GM12878 (cell line): ENCODE results near the gene RYR2. TPM values are rescaled to one million over a fixed set of nuclear protein-coding genes. Genes with fewer than 3 reads are reported as not detected.

Experiments
- ATAC-seq: fragments of 200-7000 bp; cut with Tn5 transposase; 3 replicates; pipeline ENCODE4 v1.9.1; 2020; ENCODE audit warnings: mild to moderate bottlenecking, moderate library complexity
- BruUV-seq: library from RNA; stranded (reverse); fragments of 400-500 nt; replicated peaks from 2 replicates; lab custom pipeline; 2021; lab: Mats Ljungman, UMichigan
- CTCF ChIA-PET: fragments of 300-600 bp; sonication (Branson Sonifier 250); formaldehyde crosslinking; extraction: SDS; loops from one replicate; lab custom pipeline; 2021; ENCODE audit warnings: inconsistent platforms; lab: Yijun Ruan, JAX
- POLR2A ChIA-PET: fragments of 350-600 bp; formaldehyde crosslinking; extraction: SDS; loops from one replicate; lab custom pipeline; 2021; ENCODE audit warnings: inconsistent platforms; lab: Charles Lee
- RAD21 ChIA-PET: fragments of 300-600 bp; sonication (Branson Sonifier 250); formaldehyde crosslinking; loops from one replicate; lab custom pipeline; 2023; ENCODE audit warnings: antibody characterized with exemption; ENCODE audit not compliant: unreplicated experiment; lab: Charles Lee
- SMC1A ChIA-PET: fragments of 300-600 bp; sonication (Branson Sonifier 250); formaldehyde crosslinking; loops from one replicate; lab custom pipeline; 2023; ENCODE audit not compliant: unreplicated experiment, uncharacterized antibody; lab: Charles Lee
- DNase-seq: peaks from one replicate; pipeline ENCODE4 v3.0.0-alpha.2; 2011; ENCODE audit warnings: low read depth, low spot score
- FAIRE-seq: peaks from 3 replicates; lab custom pipeline; 2011; peaks lifted over from hg19 to GRCh38; lab: Jason Lieb, UNC
- H2AFZ ChIP-seq: 2 replicates; pipeline ENCODE4 v1.6.0; 2011; ENCODE audit warnings: low read depth, low read length, control low read depth; ENCODE audit not compliant: control insufficient read depth
- H3K27ac ChIP-seq: 2 replicates; pipeline ENCODE4 v1.5.1; 2011; ENCODE audit warnings: control low read depth; ENCODE audit not compliant: control insufficient read depth, insufficient read depth
- H3K27me3 ChIP-seq, 2 experiments: replicated peaks in 1 of 2; 2 replicates each; pipeline versions ENCODE4 v1.6.0 to v1.6.1; 2011; ENCODE audit warnings: low read length in 1 of 2; ENCODE audit not compliant: control insufficient read depth in 2 of 2, insufficient read depth in 2 of 2
- H3K36me3 ChIP-seq, 2 experiments: 2 replicates each; pipeline ENCODE4 v1.5.1; 2011; ENCODE audit warnings: low read length in 1 of 2; ENCODE audit not compliant: control insufficient read depth in 2 of 2, insufficient read depth in 2 of 2
- H3K4me1 ChIP-seq: 2 replicates; pipeline ENCODE4 v1.6.1; 2011; ENCODE audit warnings: mild to moderate bottlenecking, low read length, moderate library complexity, mixed read lengths; ENCODE audit not compliant: control insufficient read depth, insufficient read depth
- H3K4me2 ChIP-seq: 2 replicates; pipeline ENCODE4 v1.6.0; 2011; ENCODE audit warnings: control low read depth; ENCODE audit not compliant: control insufficient read depth, insufficient read depth
- H3K4me3 ChIP-seq: fragments of 200-600 bp; sonication (generic); 2 replicates; pipeline ENCODE4 v1.5.1; 2016
- H3K79me2 ChIP-seq: 2 replicates; pipeline ENCODE4 v1.6.0; 2011; ENCODE audit warnings: low read length; ENCODE audit not compliant: control insufficient read depth, insufficient read depth
- H3K9ac ChIP-seq: 2 replicates; pipeline ENCODE4 v1.8.0; 2011; ENCODE audit warnings: low read length, control low read depth, mixed read lengths; ENCODE audit not compliant: control insufficient read depth, insufficient read depth
- H3K9me3 ChIP-seq: replicated peaks from 3 replicates; pipeline ENCODE4 v1.5.1; 2011; ENCODE audit warnings: mild to moderate bottlenecking, low read length; ENCODE audit not compliant: control insufficient read depth, insufficient read depth
- H4K20me1 ChIP-seq: 2 replicates; pipeline ENCODE4 v1.6.0; 2011; ENCODE audit not compliant: control insufficient read depth, insufficient read depth
- HDAC2 ChIP-seq: fragments of 200-600 bp; sonication (generic); IDR thresholded peaks from 2 replicates; pipeline ENCODE4 v1.6.1; 2017
- NR2C1 ChIP-seq: fragments of 450-650 bp; IDR thresholded peaks from 2 replicates; pipeline ENCODE4 v1.6.1; 2017; ENCODE audit warnings: antibody characterized with exemption, mild to moderate bottlenecking, moderate library complexity
- POLR2AphosphoS5 ChIP-seq: IDR thresholded peaks from 2 replicates; pipeline ENCODE4 v1.6.1; 2011; ENCODE audit warnings: mild to moderate bottlenecking, low read length, inconsistent platforms
- RAD51 ChIP-seq: fragments of 450-650 bp; IDR thresholded peaks from 2 replicates; pipeline ENCODE4 v1.6.1; 2016; ENCODE audit warnings: moderate library complexity, mild to moderate bottlenecking, inconsistent platforms
- SMAD1 ChIP-seq: fragments of 450-650 bp; IDR thresholded peaks from 2 replicates; pipeline ENCODE4 v1.6.1; 2018; ENCODE audit warnings: mild to moderate bottlenecking, low read depth; ENCODE audit not compliant: partially characterized antibody
- SREBF2 ChIP-seq: IDR thresholded peaks from 2 replicates; pipeline ENCODE4 v1.6.1; 2012; ENCODE audit warnings: mild to moderate bottlenecking, low read length
- SRF ChIP-seq, 2 experiments: IDR thresholded peaks; 2 replicates each; pipeline ENCODE4 v1.6.1; 2011; ENCODE audit warnings: low read depth in 2 of 2, low read length in 2 of 2, mild to moderate bottlenecking in 1 of 2, moderate library complexity in 1 of 2
- TBL1XR1 ChIP-seq: IDR thresholded peaks from 2 replicates; pipeline ENCODE4 v1.6.1; 2012; ENCODE audit warnings: low read depth, low read length, improper control_type of control experiment
- WRNIP1 ChIP-seq: IDR thresholded peaks from 2 replicates; pipeline ENCODE4 v1.6.1; 2011; ENCODE audit warnings: low read depth, low read length, improper control_type of control experiment, borderline replicate concordance
- ZNF622 ChIP-seq: fragments of 450-650 bp; IDR thresholded peaks from 2 replicates; pipeline ENCODE4 v1.6.1; 2017; ENCODE audit warnings: mild to moderate bottlenecking, inconsistent platforms
- WGBS: methylation state at CpG from one replicate; pipeline ENCODE4 v1.1.6; 2016; ENCODE audit warnings: low lambda C conversion rate; ENCODE audit not compliant: insufficient replicate concordance, insufficient coverage; ENCODE audit errors: missing lambda C conversion rate; 5-methylcytosine and 5-hydroxymethylcytosine counted together
- in situ Hi-C: fragments of 300-500 bp; cut with MboI; formaldehyde crosslinking; loops from 9 replicates; pipeline ENCODE4 v1.14.3; 2018; ENCODE audit warnings: mixed read lengths
- intact Hi-C: fragments of 100-400 bp; cut with micrococcal nuclease; formaldehyde crosslinking; loops from one replicate; pipeline ENCODE4 v1.14.2; 2022; ENCODE audit not compliant: unreplicated experiment
- polyA plus RNA-seq, 11 experiments: library from polyadenylated mRNA; depleted of rRNA in 4 of 11; unstranded in 6 of 11; stranded (reverse) in 5 of 11; fragments of >200 nt; fragmentation: Nextera tagmentation in 4 of 11; fragmentation: Illumina TruSeq in 1 of 11; extraction: Ambion mirVana in 4 of 11; extraction: Trizol in 1 of 11; gene quantifications; 1 replicate in 1 of 11; 2 replicates in 10 of 11; pipeline versions ENCODE4 v1.2.1 to v1.2.3, GENCODE V29; 2011 to 2016; ENCODE audit warnings: inconsistent platforms in 2 of 11, missing spikeins in 2 of 11, low read depth in 1 of 11
- total RNA-seq, 4 experiments: library from RNA; depleted of rRNA in 3 of 4; stranded (reverse); fragments of >200 nt in 3 of 4; fragmentation: Illumina TruSeq in 1 of 4; extraction: Trizol in 1 of 4; gene quantifications; 2 replicates each; pipeline versions ENCODE4 v1.2.1 to v1.2.3, GENCODE V29; 2013 to 2021
- TF ChIP-seq, protein P1 (sequence below): IDR thresholded peaks from 2 replicates; pipeline ENCODE4 v1.6.1; 2012; ENCODE audit warnings: low read depth, low read length, improper control_type of control experiment
- TF ChIP-seq, protein P2 (sequence below): IDR thresholded peaks from 2 replicates; pipeline ENCODE4 v1.6.1; 2011; ENCODE audit warnings: low read depth, low read length, improper control_type of control experiment, borderline replicate concordance
- TF ChIP-seq, protein P3 (sequence below): IDR thresholded peaks from 2 replicates; pipeline ENCODE4 v1.6.1; 2011; ENCODE audit warnings: borderline replicate concordance, low read depth, mild to moderate bottlenecking, moderate library complexity, low read length; ENCODE audit not compliant: insufficient read depth, poor library complexity, severe bottlenecking
- TF ChIP-seq, protein P4 (sequence below): IDR thresholded peaks from 2 replicates; pipeline ENCODE4 v1.6.1; 2012; ENCODE audit warnings: low read depth, low read length, improper control_type of control experiment

RYR2 gene
- total and polyA plus RNA-seq, 10 of the 15 experiments (the other 5 are each of a cell fraction or from before 2014, with no cell fraction given): 0.01 to 0.04 TPM; not detected in 8

DNA sequence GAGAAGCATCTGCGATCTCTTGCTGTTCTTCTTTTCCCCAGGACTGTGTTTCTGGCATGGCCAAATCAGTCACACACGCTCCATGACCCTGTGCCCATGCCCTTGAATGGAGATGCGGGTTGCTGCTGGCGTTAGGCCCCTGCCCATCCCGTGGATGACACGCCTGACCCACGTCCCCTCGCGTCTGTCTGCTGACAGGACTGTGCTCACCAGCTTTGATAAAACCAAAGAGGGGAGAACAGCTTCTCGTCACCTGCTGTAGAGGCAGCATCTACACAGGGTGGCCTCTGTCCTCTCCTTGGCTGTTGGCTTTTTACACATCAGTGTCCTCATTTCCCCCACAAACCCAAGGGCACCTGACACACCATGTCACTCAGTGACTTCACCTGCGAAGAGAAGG is 44.6 kb upstream of the RYR2 start:
- ChIA-PET POLR2A (no interaction called here), SMC1A (no interaction called here), RAD21 (no interaction called here), CTCF (no interaction called here)
- no peaks in the 10 kb centered on the region for H3K9me3 ChIP-seq
- no peak overlapping the region for H3K4me3 ChIP-seq
- BruUV-seq: no TSS peak
- in situ Hi-C loops (no loop called here), intact Hi-C loops (no loop called here)
- no peak for FAIRE-seq
- H3K4me2 ChIP-seq: no peak overlapping the region
- H3K4me1 ChIP-seq: no peaks in the 10 kb centered on the region
- peaks cover 0 to 2% of the 10 kb centered on the region in 2 experiments; a peak in 1 of 4 replicates for H3K27me3 ChIP-seq
- no peak for ATAC-seq
- 39% methylated on average over 11 of the region's 11 CpGs for WGBS
- no peak overlapping the region for H3K9ac ChIP-seq
- no peaks in the 10 kb centered on the region for H3K79me2 ChIP-seq
- H2AFZ ChIP-seq: no peak overlapping the region
- H3K36me3 ChIP-seq: no peaks in the 10 kb centered on the region
- TF ChIP-seq, protein P1, sequence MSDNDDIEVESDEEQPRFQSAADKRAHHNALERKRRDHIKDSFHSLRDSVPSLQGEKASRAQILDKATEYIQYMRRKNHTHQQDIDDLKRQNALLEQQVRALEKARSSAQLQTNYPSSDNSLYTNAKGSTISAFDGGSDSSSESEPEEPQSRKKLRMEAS: no peak
- TF ChIP-seq HDAC2: no peak
- TF ChIP-seq RAD51: no peak
- TF ChIP-seq, protein P2, sequence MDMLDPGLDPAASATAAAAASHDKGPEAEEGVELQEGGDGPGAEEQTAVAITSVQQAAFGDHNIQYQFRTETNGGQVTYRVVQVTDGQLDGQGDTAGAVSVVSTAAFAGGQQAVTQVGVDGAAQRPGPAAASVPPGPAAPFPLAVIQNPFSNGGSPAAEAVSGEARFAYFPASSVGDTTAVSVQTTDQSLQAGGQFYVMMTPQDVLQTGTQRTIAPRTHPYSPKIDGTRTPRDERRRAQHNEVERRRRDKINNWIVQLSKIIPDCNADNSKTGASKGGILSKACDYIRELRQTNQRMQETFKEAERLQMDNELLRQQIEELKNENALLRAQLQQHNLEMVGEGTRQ: no peak
- DNase-seq: no peak
- no peaks in the 10 kb centered on the region for H4K20me1 ChIP-seq
- no peak overlapping the region for H3K27ac ChIP-seq

DNA sequence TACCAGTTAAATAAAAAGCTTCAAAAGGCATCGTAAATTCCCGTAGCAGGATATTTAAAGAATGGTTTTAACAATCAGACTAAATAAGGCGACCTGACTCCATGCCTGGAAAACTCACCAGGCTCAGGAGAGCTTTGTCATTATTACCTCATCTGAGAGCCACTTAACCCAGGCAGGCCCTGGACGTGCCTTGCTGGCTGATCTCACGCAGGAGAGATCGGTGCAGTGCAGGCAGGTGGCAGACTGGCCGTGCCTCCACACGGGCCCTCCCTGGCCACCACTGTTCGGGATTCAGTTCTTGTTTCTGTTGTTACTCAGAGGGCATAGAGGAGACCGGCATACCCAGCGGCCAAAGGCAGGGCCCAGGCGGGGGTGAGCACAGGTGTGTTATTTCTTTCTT is 44.1 kb upstream of the RYR2 start:
- no peaks in the 10 kb centered on the region for H3K36me3 ChIP-seq
- no peaks in the 10 kb centered on the region for H3K79me2 ChIP-seq
- ChIA-PET CTCF (no interaction called here), POLR2A (no interaction called here), RAD21 (no interaction called here), SMC1A (no interaction called here)
- TF ChIP-seq SMAD1 (no peak), POLR2AphosphoS5 (no peak), NR2C1 (no peak), WRNIP1 (no peak), ZNF622 (no peak), TBL1XR1 (no peak), SREBF2 (no peak), SRF (IDR thresholded peaks at IDR 0.05; ENCODE audit: low read depth in 2 of 2, low read length in 2 of 2) (no peak)
- TF ChIP-seq, protein P3, sequence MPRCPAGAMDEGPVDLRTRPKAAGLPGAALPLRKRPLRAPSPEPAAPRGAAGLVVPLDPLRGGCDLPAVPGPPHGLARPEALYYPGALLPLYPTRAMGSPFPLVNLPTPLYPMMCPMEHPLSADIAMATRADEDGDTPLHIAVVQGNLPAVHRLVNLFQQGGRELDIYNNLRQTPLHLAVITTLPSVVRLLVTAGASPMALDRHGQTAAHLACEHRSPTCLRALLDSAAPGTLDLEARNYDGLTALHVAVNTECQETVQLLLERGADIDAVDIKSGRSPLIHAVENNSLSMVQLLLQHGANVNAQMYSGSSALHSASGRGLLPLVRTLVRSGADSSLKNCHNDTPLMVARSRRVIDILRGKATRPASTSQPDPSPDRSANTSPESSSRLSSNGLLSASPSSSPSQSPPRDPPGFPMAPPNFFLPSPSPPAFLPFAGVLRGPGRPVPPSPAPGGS: no peak
- TF ChIP-seq, protein P4, sequence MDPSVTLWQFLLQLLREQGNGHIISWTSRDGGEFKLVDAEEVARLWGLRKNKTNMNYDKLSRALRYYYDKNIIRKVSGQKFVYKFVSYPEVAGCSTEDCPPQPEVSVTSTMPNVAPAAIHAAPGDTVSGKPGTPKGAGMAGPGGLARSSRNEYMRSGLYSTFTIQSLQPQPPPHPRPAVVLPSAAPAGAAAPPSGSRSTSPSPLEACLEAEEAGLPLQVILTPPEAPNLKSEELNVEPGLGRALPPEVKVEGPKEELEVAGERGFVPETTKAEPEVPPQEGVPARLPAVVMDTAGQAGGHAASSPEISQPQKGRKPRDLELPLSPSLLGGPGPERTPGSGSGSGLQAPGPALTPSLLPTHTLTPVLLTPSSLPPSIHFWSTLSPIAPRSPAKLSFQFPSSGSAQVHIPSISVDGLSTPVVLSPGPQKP: no peak
- no peak overlapping the region for H2AFZ ChIP-seq
- peaks cover 0 to 2% of the 10 kb centered on the region in 2 experiments; a peak in 1 of 4 replicates for H3K27me3 ChIP-seq
- intact Hi-C loops: no loop called here
- no TSS peak for BruUV-seq
- H3K4me3 ChIP-seq: no peak overlapping the region
- no peak overlapping the region for H3K9ac ChIP-seq
- WGBS: 30% methylated on average over 12 of the region's 12 CpGs
- H3K4me2 ChIP-seq: no peak overlapping the region
- ATAC-seq (no peak), FAIRE-seq (no peak), DNase-seq (no peak)
- in situ Hi-C loops: no loop called here
- H4K20me1 ChIP-seq: no peaks in the 10 kb centered on the region
- no peaks in the 10 kb centered on the region for H3K9me3 ChIP-seq
- H3K4me1 ChIP-seq: no peaks in the 10 kb centered on the region
- H3K27ac ChIP-seq: no peak overlapping the region
